LNCAP (cell line): ENCODE measurements around the gene PTPRE.

Experiments
- TF ChIP-seq, protein P1 (sequence below): fragments of 450-650 bp; IDR thresholded peaks from 2 replicates; pipeline ENCODE4 v1.5.1; 2017; ENCODE audit warnings: mild to moderate bottlenecking

Gene PTPRE

DNA sequence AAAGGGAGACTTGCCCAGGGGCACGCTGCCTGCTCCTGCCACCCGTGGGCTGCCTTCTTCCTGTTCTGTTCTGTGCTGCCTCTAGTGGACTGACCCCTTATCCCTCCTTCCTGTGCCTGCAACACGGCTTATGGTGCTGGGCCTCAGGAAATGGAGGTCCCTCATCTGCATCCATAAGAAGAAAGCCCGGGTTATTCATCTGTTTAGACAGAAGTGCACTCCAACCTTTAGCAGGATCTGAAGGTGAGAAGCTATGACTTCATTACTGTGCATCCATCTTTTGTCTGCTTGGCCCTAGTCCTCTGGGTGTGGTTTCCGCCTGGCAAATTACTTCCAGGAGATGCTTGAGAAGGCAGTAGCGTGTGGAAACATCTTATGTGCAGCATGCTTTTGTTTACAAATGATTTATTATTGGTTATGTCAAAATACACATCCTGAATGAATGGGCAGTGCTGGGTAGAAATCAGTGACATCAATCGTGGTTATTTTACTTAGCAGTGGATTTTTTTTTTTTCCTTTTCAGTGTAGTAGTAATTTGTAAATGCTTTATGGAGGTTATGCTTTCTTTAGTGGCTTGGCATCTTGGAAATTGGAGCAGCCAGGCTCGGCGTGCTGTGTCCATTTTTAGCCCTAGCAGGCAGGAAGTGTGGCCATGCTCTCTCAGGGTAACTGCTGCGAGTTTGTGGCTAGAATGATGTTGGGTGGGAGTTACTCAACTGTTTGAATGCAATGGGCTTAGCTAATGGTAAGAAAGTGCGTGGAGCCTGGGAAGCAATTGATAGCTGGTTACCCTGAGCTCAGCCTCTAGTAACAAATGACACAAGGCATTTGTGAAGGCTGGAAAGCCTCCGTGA lies 12.7 kb downstream of the PTPRE start:
- TF ChIP-seq, protein P1, sequence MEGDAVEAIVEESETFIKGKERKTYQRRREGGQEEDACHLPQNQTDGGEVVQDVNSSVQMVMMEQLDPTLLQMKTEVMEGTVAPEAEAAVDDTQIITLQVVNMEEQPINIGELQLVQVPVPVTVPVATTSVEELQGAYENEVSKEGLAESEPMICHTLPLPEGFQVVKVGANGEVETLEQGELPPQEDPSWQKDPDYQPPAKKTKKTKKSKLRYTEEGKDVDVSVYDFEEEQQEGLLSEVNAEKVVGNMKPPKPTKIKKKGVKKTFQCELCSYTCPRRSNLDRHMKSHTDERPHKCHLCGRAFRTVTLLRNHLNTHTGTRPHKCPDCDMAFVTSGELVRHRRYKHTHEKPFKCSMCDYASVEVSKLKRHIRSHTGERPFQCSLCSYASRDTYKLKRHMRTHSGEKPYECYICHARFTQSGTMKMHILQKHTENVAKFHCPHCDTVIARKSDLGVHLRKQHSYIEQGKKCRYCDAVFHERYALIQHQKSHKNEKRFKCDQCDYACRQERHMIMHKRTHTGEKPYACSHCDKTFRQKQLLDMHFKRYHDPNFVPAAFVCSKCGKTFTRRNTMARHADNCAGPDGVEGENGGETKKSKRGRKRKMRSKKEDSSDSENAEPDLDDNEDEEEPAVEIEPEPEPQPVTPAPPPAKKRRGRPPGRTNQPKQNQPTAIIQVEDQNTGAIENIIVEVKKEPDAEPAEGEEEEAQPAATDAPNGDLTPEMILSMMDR, result no peak

DNA sequence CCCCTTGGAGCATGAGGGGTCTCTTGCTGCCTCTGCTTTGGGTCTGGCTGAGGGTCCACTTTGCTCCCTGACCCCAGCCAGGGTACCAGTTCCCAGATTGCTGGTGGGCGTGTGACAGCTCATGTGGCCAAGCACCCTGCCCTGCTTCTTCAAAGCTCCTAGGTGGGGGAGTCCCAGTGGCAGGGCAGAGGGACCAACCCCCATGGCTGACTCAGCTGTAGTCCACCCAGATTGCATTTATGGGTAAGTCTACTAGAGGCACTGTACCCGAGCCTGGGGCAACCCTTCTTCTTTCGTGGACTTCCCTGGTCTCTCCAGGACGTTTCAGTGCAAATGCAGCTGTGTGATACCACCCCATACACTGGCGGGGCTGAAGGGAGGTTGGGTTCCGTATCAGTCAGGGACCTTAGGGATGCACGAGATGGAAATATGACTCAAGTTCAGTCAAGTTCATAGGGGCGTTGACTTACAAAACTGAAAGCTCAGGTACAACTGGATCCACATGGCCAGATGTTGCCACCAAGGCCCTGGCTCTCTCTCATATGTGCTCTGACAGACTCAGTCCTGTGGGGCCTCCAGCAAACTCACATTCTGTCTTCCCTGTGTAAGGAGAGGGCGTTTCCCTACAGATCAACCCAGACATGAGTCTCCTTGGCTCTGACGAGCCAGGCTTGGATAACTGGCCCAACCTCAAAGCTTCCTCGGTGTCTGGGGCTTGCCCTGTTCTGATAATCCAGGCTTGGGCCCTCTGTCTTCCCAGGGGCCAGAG lies 13.6 kb downstream of the PTPRE start:
- TF ChIP-seq, protein P1, result no peak

DNA sequence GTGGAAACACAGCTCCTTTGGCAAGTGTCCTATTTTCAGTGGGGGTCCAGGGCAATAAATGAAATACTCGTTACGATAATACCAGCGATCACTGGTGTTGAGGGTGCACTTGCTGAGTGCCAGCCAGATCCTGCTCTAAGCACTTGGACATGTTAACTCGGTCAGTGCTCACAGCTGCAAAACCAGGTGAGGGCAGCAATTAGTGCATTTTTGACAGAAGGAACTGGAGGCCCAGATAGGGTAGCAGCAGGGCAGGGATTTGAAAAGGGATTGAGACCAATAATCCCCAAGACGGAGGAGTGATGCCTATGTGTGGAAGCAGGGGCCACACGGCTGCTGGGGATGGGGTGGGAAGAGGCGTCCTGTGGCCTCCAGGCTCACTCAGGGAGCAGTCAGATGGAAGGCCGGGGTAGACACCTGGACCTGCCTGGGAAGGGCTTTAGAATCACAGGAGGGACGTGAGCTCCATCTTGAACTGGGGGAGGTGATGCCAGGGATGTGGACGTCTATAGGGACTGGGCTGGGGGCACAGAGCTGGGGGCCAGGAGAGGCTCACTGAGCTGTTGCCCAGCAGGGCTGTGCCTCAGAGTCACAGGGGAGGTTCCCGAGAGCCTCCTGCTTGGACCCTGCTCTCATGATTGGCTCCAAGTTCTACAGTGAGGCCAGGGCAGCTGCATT lies 14.3 kb downstream of the PTPRE start:
- TF ChIP-seq, protein P1, result no peak

DNA sequence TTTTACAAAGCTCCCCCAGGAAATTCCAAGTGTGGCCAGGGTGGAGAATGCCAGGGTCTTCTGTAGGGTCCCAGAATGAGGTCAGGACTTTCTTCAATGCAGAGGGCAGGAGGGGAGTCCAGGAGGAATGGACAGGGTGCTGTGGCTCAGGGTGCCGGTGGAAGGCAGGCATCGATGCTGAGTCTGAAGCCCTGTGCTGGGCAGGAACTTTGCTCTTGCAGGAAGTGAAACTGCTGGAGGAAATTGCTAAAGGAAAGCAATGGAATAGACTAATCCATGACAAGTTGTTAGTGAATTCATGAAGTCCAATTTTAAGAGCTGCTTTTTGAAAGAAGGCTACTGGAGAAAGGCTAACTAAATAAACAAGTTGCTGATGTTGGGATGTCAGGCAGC lies 14.8 kb downstream of the PTPRE start:
- TF ChIP-seq, protein P1, result no peak

DNA sequence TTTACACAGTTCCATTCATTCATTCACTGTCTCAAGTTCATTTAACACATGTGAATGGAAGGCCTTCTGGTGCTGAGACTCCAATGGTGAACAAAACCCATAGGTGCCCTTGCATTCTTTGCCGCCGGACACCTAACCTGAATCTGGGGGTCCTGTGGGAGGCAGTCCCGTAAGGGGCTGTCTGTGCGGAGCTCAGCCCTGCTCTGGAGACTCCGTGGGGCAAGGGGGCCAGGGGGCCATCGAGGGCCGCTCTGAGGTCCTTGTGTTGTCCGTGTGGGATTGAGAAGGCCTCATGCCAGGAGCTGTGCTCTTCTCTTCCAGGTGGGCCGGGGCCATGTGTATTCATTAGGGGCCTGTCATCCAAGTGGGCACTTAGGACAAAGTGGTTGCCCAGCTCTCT lies 15.3 kb downstream of the PTPRE start:
- TF ChIP-seq, protein P1, result no peak

DNA sequence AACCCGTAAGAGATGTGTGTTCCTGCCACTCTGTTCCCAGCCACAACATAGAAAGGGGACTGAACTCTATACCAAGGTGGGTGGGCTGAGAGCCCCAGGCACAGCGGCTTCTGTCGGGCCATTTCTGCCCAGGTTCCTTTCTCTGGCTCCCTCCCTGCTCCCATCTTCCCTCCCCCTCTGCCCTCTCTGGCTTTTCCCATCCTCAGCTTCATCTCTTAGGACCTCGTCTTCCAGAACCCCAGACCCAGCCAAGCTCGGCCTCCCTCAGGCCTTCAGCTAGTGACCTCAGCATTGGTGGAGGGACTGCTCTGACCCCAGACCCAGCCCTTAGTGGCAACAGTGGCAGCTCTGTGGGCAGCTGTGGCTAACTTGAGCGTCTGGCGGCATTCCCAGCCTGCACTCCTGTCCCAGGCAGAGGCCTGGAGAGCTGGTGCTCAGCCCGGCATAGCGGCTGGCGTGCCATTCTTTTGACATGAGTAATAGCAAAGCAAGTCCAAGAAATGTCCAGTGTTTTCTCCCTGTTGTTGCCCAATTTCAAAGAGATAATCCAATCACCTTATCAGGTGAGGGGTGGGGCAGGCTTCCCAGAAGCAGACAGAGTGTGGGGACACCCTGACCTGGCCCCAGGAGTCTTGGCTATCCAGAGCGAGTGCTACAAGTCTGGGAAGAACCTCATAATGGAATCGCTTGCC lies 15.9 kb downstream of the PTPRE start:
- TF ChIP-seq, protein P1, result no peak

DNA sequence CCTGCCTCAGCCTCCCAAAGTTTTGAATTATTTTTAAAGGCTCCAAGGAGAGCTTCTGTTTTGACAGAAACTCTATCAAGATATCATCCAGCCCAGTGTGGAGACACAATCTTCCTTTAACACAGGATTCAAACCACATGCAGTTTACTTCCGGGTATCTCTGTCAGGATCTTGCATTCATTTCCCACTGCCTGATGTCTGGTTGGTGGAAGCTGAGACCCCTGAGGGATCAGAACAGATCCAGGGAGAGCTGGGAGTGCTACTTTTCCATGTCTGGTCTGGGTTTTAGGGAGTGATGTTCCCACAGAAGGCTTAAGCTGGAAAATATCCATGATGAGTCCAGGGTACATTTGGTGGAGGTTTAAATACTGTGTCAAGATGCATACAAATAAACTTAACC lies 16.7 kb downstream of the PTPRE start:
- TF ChIP-seq, protein P1, result no peak
